Measurements from ENCODE around the gene ADIPOR2.

Gene ADIPOR2

DNA sequence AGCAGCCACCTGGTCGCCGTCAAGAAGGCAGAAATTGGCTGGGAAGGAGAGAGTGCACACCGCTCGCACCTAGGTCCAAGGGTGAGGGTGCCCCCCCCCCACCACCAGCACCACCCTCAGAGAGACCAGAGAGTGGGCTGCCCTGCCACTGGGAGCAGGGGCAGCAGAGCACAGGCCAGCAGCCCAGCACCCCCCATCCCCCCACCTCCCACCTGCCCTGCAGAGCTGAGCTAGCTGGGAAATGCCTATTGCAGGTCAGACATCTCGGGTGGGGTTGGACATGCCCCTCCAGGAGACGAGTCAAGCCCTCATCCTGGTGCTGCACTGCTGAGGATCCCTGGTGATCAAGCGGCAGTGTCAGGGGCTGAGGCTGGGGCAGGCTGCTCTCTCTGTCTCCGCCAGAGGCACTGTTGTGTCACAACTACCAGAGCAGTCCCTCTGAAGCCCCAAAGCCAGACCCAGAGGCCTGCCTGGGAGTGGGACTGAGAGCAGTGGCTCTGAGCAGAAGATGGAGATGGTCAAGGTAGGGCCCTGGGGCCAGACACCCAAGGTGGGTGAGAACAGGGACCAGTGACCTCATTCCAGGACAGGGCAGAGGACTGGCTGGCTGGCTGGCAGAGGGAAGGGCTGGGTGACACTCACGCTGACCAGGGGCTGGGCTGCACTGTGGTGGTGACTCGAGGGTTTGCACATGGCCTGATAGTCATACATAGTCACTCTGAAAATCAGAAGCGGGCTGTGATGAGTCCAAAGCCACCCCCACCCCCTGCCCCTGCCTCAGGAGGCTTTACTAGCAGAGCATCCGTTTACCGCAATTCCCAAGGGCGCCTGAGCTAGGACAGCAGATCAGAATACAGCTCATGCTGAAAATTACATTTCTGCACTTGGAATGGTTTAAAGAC, 109.8 kb downstream of the ADIPOR2 start:
- DNase-seq = peak; percentile 33

DNA sequence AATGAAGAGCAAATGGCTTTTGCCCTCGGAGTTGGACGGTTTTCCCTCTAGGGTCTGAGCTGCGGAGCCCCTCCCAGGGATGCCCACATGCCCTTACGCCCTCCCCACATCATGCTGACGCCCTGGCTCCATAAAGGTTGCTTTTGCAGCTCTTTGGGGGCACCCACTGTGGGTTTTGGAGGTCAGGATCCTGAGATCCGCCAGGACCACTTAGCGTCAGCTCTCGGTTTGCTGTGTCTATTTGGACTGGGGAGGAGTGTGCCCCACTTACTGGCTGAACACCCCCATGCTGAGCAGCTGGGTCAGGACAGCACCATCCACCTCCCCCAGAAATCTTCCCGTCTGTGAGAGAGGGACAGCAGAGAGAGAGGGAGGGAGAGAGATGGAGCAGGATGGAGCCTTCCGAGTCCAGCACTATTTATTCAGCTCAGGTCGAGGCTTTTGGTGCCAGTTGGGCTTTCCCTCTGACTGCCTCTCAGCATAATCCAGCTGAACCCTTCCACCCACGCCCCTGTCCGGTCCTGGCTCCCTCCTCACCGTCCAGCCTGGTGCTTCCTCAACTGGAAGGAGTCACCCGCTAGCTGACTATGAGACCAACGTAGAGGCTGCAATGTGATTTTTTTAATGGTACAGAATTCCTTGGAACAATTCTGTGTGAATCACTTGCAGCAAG, 110.6 kb downstream of the ADIPOR2 start:
- no peak for DNase-seq

DNA sequence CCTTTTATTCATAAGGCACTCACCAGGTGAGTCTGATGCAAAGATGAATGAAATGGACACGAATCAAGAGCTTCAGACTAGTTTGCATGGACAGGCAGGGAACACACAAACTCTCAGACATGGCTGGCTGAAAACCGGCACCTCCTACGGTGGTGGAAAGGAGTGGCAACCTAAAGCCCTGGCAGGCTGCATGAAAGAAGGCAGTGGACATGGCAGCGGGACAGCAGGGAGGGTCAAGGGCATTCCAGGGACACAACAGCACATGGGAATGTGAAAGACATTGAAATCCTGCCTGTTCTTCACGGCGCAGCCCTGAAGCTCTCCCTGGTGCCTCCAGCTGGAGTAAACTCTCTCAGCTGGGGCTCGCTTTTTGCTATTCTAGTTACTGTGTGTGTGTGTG, 112.9 kb downstream of the ADIPOR2 start:
- DNase-seq = no peak

DNA sequence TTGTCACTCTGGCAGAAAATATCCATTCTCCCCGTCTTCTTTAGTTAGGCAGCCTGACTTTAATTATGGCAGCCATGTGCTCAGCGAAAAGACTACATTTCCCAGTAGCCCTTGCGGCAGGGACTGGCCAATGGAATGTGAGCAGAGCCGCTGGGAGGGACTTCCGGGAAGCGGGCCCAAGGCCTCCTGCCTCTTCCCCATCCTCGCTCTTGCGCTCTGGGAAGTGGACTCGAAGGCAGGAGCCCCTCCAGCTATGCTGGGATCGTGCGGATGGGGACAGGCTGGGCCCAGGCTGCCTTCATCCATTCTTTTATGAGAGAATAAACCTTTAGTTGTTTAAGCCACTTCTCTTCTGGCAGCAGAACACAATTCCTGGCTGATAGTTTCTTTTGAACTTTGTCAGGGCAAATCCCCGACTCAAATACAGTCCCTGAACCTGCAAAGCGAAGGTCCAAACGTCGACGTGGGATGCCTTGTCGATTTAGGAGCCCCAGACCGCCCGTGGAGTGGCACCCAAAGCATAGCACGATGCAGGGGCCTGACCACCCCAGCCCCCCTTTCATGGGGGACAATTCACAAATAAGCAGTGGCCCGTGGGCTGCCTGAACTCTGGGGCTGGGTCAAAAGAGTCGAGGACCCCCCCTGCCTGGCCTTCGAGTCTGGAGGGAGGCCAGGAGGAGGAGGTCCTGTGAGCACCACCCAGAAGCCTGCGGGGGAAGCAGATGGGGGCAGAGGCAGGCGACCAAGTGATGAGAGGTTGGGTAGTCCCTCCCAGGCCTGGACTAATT, 113.9 kb downstream of the ADIPOR2 start:
- DNase-seq = peak; percentile 94

DNA sequence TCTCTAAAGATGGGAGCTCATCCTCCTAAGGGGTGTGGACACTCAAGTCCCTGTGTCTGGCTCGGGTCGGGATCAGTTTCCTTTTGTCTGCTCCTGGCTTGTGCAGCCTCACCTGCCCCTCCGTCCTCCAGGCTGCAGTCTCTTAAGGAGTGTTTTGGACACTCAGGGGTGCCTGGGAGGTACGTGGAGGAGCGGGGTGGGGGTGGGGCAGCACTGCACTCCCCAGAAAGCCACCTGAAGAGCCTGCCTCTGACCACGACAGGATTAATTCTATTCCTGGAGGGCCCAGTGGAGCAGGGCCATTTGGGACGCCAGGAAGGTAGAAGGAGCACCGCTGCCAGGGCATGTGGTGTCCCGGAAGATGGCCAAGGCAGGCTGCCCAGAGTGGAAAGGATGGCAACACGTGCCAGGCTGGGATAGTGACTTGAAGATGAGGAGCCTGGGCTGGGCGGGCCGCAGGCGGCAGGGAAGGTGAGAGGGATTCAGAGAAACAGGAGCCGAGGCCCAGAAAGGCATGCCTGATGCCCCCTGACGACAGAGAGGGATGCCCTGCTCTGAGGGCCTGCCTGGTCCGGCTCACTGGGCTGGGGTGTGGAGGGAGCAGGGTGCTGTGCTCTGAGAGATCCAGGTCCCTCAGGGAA, 114.7 kb downstream of the ADIPOR2 start:
- DNase-seq = no peak

DNA sequence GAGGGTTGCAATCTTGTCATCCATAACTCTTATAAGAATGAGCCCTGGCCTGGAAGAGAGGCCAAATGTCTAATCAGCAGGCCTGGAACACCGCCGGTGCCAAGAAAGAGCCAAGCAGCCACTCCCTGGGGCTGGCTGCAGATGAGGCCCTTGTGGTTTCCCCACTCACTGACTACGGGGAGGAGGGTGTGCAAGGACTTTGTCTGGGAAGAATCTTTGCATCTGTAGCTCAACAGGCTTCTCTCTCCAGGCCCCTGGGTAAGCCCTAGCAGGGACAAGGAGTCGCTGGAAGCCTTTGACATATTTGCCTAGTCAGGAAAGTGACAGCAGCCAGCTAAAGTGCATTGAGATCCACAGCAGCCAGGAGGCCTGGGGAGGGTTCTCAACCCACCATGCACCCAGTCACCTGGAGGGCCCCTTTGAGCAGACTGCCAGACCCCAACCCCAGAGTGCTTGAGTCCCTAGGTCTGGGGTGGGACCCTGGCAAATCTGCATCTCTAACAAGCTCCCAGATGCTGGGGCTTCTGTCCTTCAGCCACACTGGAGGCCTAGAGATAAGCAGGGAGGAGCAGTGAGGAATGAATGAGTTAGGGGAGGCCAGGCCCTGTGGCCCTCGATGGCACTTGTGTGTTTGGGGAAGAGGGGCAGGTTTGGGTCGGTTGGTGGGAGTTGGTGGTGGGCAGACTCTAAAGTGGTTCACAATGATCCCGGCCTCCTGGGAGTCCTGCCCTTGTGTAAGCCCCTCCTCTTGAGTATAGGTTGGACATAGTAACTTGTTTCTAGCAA, 115.6 kb downstream of the ADIPOR2 start:
- DNase-seq = no peak

DNA sequence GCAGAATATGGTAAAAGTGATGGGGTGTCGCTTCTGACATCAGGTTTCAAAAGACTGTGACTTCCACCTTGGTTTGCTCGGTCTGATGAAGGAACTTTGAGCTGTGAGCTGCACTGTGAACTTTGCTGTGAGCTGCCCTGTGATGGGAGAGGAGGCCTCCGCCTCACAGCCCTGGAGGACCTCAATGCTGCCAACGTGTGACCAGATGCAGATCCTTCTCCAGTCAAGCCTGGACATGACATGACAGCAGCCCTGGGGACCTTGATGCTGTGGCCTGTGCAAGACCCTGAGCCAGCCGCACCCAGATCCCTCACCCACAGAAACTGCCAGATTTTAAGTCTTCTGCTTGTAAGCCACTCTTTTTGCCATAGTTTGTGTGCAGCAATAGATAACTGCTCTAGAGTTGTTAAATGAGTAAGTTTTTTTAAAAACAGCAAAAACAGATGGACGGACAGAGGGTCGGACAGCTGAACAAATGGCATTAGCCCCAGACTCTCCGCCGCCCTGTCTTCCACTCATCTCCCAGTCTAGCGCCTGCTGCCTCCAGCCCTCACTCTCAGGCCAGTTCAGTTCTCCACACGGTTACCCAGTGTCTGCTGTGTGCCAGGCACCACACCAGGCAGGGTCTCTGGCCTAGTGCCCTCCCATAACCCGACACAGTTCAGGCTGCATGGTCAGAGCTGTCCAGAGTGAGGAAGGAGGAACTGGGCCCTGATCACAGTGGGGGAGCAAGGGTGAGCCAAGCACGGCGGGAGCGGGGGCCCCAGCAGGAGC, 116.4 kb downstream of the ADIPOR2 start:
- DNase-seq = no peak

DNA sequence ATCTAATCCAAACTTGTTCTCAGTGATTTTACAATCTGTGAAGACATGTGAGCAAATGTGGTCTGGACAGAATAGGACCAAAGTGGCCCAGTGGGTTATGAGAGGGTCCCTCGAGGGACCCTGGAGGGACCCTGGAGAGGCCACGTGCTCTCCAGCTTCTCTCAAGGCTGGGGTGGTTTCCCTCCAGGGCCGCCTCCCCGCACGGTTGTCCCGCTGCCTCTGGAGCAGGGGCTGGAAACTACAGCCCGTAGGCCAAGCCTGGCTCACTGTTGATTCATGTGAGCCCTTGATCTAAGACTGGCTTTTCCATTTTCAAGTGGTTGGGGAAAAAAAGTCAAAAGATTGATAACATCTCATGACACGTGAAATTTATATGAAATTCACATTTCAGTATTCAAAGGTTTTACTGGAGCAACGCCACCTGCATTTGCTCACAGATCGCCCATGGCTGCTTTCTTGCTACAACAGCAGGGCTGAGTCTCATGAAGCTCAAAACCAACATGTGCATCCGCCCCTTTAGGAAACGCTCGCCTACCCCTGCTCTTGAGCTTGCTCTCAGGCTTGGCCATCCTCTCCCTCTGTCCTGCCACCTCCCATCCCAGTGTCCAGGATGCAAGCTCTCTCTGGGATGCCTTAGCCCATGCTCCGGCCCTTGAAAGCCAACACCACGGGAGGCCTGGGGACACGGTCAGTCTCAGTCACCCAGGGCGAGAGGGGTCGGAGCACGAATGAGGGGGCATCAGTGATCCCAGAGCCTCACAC, 117.3 kb downstream of the ADIPOR2 start:
- DNase-seq = no peak

DNA sequence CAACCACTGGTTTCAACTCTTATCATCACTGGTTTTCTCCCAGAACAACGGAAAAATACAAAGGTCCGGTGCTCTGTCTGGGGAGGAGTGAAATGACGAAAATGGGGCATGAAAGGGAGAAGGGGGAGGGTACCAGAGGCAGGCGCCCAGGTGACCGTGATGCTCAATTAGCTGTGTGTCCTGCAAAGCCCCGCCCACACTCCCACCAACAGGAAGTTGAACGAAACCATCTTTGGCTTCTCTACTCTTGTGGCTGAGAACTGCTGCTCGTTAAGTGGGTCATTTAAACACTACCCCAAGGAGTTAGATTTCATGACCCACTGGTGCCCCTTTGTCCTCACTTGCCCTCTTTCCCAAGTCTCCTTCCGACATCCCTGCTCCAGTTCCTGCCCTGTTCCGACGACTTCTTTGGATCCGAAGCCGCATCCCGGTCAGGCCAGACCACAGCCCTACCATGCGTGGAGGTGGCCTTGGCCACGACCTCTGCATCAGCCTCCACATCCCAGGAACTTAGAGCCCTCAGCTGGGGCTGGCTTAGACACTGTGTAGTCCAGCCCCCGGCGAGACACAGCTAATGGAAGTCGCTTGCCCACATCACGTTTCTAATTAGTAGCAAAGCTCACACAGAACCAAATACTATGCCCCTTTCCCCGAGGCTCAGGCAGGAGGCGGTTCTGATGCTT, 118.1 kb downstream of the ADIPOR2 start:
- DNase-seq = no peak

DNA sequence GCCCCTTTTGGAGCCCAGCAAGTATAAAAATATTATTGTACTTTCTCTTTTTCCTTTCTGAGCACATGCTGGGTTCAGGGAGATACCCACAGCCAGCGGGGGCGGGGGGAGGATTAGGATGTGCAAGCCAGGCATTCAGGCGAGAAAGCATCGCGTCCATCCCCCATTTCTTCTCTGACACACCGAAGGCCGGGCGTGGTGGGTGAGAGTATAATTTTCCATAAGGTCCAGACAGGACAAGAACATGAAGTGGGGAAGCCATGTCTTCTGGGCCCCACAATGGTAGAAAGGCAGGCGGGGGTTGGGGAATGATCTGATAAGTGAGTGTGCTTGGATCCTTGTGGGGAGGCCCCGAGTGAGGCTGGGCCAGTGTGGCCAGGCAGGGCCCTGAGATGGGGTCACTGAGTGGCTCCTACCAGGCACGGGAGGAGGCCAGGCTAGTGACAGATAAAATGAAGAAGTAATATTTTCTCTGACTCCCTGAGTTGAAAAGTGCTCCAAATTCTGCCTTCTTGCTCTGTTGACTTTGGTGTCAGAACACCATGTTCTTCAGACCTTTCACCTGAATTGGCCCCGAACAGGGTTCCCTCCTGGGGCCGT, 118.8 kb downstream of the ADIPOR2 start:
- DNase-seq = no peak

DNA sequence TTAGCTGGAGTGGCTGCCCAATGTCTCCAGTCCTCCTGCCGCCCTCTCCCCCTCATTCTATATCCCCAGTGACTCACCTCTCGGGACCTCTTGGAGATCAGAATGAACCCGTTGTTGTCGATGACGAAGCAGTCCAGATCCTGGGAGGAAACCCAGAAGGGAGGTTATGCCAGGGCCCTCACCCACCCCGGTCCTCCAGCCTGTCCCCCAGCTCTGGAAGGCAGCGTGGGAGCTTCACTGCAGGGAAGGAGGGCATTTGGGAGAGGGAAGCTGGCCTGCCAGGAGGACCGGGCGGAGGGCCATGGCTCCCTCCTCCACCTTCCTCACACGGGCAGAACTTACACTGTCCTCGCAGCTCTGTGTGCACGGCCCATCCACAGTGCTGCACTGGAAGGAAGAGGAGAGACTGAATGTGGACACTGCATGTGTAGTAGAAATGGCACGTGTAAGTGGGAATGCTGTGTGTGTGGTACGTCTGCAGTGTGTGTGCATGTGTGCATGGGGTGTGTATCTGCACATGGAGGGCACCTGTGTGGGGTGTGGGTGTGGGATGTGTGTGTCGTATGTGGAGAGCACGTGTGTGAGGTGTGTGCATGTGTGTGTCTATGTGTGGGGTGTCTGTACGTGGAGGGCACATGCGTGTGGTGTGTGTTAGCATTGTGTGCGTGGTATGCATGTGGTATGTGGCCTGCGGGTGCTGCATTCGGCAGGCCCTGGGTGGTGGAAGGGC, 119.5 kb downstream of the ADIPOR2 start:
- DNase-seq = no peak

DNA sequence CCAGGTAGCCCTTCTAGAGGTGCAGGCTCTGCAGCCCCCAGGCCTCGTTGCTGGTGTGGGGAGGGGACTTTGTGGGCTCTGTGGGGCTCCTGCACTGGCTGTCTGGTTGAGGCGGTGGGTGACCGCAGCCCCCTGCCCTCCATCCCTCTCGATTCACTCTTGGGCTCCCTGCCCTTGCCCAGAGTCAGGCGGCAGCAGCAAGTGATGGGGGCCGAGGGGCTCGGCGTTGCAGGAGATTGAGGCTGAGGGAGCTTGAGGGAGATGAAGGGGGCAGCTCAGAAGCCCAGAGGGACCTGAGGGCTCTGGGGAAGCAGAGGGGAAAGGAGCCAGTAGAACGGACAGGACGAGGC, 120.0 kb downstream of the ADIPOR2 start:
- DNase-seq = no peak

DNA sequence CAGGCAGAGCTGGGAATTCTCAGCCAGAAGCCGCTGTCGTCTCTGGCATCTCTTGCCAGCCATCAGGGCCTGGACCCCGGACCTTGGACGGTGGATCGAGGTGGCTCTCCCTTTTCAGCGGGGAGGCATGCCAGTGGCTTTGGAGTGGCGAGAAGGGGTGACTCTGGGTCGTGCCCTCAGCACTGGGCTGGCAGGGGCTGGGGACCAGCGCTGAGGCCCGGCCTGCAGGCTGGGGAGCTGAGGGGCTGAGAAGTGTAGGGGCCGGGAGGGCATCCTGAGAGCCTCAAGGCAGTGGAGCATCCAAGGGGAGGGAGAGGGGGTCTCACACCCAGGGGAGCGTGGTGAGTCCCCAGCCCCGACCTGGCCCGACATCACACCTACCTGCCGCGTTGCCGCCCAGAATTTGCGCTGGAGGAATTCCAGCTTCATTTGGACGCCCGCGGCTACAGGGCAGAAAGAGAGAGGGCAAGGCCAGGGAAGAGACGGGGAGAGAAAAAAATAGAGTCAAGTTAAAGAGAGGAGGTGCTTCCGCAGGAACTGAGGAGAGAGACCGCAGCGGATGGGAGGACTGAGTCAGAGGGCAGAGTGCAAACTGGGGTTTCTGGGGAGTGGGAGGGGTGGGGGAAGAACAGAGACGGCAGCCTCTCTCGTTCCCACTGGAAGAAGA, 120.5 kb downstream of the ADIPOR2 start:
- DNase-seq = no peak

DNA sequence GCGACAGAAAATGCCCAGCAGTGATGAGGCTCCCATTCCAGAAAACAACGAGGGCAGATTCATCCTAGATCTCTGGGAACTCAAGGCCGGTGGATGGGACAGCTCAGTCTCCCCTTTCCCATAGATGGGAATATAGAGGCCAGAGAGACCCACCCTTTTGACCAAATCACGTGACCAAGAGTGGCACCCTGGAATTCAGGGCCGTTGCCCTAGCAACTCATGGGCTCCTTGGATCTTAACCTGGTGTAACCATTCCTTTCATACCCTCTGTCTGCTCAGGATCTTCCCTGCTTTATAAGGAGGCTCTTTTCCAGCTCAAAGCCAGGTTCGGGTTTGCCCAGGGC, 121.0 kb downstream of the ADIPOR2 start:
- DNase-seq = no peak

DNA sequence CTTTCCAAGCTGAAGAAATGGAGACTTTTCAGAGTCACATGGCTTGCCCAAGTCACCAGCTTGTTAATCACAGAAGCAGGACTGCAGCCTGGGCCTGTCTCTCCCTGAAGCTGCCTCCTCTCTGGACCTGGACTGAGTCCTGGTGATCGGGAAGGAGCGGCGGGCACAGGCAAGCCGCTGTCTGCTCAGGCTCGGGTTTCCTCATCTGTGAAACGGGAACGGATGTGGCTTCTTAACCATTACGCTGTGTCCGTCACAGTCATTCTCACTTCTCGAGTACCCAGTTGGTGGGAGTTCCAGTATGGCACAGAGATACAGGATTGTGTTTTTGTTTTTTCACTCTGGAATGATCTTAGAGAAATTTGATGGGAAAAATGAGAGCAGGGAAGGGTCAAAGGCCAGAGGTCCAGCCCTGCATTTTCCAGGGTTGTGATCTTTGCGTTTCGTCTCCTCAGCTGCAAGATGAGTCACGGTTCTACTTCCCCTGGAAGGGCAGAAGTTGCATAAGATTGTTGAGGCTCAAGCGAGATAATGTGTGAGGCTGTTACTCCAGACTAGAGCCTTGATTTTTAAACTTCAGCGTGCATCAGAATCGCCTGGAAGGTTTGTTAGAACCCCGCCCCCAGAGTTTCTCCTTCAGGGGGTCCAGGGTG, 121.9 kb downstream of the ADIPOR2 start:
- DNase-seq = no peak

DNA sequence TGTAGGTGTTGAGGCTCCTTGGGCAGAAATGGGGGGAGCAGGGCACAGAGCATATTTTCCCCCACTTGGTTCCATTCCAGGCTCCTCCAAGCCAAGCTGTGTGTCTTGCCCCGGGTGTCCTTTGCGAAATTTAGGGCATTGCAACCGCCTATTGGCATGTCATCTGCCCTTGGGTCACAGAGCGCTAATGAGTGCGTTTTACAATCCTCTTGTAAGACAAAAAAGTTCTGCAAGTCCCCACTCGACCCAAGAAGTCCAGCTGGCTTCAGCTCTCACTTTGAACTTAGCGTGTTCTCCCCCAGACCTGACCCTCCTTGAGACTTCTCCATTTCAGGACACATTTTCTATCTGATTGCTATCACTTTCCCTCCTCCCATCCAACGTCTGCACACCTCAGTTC, 123.4 kb downstream of the ADIPOR2 start:
- no peak for DNase-seq

DNA sequence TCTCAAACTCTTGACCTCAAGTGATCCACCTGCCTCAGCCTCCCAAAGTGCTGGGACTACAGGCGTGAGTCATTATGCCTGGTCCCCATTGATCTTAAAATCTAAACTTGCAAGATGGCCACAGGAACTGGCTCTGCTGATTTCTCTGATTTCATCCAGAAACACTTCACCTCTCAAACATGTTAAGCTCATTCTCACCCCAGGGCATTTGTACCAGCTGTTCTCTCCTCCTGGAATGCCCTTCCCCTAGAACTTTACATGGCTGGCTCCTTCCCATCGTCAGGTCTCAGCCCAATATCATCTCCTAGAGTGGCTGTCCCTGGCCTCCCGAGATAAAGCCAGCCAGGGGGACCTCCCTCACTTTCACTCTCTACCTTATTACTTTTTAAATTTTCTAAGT, 124.2 kb downstream of the ADIPOR2 start:
- DNase-seq = no peak

Measured in fibroblast of skin of abdomen (primary cell).